GM19397 (cell line): ENCODE results near the gene AK8.

Source experiments
- ATAC-seq: cut with Tn5 transposase; IDR thresholded peaks from one replicate; pipeline ENCODE4 v1.9.1; 2021; ENCODE audit warnings: mild to moderate bottlenecking, moderate library complexity; ENCODE audit not compliant: unreplicated experiment

The AK8 gene

DNA sequence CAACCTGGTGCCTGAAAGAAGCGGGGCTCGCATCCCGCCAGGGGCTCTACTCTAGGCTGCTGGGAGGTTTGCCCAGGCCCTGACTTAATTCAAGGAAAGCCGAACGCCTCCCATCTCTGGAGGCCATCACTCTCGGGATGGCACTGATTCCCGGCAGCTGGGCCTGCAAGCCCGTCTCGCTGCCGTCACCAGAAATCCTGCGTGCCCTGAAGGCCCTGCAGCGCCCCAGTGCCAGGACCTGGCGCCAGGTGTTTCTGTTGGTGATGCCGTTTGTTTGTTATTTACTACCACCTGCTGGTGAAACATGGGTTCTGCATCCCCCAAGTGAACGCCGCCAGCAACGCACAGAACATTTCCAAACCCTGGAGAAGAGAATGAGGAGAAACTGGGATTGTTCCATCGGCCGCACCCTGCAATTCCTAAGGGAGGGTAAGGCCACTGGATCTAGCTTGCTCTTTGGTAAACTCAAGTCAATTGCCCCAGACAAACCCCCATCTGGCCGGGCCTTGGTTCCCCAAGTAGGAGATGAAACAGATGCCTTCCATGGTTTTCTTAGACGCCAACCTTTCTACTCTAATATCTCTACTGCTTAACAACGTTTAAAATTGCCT lies 77.9 kb downstream of the AK8 start:
- ATAC-seq: no peak

DNA sequence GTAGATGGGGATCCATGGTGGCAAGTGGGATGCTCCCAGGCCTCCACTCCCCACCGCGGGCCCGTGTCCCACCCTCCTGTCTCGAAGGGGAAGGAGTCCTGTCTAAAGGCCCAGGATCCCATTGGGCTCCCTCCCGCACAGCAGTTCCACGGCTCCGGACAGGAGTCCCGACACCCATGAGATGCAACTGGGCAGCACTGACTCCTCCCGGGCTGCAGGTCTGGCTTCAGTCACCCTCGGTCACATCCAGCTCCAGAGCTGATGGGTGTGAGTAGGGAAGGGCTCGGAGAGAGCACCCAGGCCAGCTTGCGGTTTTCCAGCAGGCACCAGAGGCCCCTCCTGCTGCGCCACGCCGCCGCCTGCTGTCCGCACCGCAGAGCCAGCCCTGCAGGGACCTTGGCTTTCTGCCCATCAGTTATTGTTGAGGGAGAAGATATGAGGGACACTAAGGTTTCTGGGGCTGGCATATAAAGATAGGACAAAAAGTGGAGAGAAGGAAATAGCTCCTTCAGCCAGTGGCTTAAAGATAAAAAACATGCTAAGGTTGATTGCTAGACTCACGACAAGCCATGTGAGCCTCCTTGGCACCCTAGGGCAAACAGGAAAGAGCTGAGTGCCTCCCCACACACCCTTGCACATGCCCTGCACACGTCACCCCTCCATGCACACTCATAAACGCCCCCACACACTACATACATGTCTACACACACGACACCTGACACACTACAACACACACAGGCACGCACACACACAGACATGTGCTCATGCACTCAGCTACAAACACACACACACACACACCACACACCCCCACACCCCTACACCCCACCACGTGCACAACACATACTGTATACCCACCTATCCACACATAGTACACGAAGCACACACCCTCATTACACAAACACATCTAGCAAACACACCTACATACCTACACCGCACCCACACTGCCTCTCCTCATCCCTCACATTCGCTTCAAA lies 79.0 kb downstream of the AK8 start:
- ATAC-seq: no peak

GRCh38 chr9:132797861-132798659 lies 80.0 kb downstream of the AK8 start:
- ATAC-seq: no peak

- ATAC-seq: no peak
These were observed 82.4 kb downstream of the AK8 start for GRCh38 chr9:132795511-132796303.

DNA sequence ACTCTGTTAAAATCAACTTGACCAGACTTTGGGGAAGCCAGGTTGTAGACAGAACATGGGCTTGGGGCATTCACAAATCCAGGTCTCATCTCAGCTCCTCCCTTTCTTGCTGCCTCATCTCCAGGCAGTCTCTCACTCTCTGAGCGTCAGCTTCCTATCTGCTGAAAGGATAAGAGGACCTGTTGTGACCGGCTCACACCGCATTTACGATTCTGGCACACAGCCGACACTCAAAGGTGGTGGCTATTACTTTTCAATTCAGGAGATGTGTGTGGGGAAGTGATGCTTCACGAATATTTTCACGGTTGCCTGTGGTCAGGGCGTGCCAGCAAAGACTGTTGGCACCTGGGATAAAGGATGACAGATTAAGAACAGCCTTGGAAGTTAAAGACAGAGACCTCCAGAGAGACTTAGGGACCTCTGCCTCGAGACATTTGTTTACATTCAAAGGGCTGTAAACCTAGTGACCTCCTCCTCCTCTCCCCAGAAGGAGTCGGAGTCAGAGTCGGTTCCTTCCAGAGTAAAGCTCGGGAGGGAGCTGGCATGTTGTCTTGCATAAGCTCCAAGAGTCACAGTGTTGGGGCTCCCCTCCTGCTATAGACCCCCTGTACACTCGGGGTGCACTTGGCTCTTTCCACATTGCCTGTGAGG lies 83.2 kb downstream of the AK8 start:
- no peak for ATAC-seq

GRCh38 chr9:132793606-132794580 lies 84.2 kb downstream of the AK8 start:
- no peak for ATAC-seq

- ATAC-seq: no peak
These were observed 85.5 kb downstream of the AK8 start for GRCh38 chr9:132792547-132792946.

DNA sequence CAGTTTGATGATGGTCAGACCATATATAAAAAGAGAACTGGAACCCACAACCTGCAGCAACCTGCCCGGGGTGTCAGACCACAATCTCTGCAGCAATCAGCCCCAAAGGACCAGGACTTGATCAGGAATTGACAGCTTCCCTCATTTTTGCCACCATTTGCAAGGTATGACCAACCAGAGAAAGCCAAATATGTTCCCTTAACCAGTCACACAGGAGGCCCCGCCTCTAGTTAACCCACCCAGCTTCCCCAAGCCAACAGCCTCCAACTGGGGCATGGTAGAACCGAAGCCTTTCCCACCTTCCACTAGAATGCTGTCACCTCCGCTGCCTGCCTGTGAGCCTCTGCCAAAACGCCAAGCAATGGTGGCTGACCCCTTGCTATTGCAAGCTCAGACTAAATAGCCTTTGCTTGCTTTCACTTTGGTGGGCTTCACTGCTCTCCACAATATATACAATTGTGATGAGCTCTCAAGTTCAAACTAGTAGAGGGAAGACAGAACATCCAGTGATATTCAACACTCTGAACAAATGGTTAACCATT lies 86.3 kb downstream of the AK8 start:
- ATAC-seq: no peak

DNA sequence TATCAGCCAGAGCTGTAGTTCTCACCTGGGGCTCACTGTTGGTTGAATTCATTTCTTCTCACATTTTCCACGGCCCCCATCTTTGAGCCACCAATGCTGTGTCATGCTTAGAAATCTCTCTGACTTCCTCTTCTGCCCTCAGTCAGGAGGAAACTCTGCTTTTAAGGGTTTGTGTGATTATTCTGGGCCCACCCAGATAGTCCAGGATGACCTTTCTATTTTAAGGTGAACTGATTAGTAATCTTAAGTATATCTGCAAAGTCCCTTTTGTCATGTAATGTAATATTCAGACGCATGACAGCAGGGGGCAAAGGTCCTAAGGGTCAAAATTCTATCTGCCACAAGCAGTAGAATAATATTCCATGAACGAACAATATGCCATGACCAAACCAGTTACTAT lies 88.4 kb downstream of the AK8 start:
- no peak for ATAC-seq

DNA sequence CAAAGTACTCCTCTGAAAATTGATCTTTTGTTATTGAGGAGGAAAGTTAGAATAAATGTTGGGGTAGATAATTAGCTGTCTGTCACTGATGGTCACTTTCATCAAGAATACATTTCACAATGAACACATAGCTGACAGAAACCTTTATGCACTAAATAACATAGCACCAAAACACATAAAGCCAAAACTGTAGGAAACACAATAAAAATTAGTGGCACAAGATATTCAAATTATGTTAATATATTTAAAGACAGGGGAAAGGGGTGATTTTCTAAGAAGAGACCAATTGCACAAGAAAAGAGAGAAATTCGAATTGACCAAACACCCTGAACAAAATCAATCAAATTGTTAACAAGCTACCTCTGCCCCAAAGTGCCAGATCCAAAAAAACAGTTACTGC lies 89.7 kb downstream of the AK8 start:
- no peak for ATAC-seq

- ATAC-seq: no peak
These were observed 90.3 kb downstream of the AK8 start for GRCh38 chr9:132787748-132788159.

DNA sequence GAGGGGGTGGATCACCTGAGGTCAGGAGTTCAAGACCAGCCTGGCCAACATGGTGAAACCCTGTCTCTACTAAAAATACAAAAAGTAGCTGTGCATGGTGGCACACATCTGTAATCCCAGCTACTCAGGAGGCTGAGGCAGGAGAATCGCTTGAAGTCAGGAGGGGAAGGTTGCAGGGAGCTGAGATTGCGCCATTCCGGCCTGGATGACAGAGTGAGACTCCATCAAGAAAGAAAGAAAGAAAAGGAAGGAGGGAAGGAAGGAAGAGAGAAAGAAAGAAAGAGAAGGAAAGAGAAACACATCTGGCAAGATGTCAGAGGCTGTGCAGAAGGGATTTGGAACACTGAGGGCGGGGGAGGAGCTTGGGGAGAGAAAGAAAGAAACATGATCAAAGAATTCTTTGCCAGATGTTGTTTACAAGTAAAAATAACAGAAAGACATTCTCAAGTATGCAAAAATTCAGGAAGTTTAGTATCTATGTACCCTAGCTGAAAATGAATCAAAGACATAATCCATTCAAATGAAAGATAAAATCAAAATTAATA lies 93.7 kb downstream of the AK8 start:
- ATAC-seq: no peak

- ATAC-seq: no peak
These were observed 95.1 kb downstream of the AK8 start for GRCh38 chr9:132783006-132783405.

DNA sequence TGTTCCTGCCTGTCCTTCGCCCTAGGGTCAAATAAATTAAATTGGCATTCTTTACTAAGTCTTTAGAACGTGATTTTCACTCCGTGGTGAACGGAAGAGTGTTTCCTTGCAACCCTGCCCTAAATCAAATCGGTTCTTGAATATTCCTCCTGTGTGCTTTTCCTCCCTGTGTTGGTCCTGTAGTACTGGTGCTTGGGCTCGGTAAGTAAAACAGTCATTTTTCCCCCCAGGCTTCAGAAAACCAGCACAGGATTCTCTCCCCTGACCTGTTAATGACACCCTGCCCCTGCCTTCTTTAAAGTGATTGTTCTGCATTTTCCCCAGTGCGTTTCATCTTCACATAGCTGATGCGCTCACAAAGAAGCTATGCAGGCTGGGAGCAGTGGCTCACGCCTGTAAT lies 96.0 kb downstream of the AK8 start:
- ATAC-seq: no peak

GRCh38 chr9:132780230-132781007 lies 97.7 kb downstream of the AK8 start:
- no peak for ATAC-seq

DNA sequence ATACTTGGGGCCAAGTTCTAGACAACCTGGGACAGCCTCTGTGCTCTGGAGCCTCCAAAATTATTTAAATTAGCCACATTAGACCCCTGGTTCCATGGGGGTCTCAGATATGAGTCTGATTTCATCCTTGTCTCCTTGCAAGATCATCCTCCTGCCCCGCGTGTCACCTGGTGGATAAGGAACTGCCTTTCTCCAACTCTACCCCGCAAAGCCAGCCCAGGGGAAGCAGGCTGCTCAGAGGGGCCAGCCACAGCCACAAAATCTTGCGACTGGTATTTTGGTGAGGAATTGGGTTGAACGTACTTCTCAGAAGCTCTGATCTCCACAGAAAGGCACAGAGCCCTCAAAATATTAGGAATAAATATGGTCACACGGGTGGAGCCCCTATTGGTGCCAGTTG lies 101.2 kb downstream of the AK8 start:
- ATAC-seq: no peak

DNA sequence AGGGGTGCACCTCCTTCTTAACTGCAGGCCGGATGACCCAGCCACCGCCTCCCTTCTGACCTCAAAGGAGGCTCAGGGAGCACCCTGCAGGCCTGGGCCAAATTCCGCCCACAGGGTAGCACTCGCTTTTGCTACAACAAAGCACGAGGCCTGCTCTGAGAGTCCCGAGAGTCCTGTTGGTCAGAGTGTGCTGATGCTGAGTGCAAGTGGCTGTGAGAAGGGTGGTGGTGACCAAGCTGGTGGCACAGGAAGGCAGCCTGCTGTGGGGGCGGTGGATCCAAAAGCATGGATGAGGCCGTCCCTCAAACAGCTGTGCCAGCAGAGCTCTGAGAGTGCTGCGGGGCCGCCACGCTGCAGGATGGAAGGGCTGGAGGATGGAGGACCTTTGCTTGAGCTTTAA lies 101.8 kb downstream of the AK8 start:
- no peak for ATAC-seq

GRCh38 chr9:132775720-132776119 lies 102.4 kb downstream of the AK8 start:
- no peak for ATAC-seq
